Keratinocyte (primary cell): Measurements from ENCODE around the gene CCL13.

Source experiments
- CTCF ChIP-seq, 3 experiments: IDR thresholded peaks in 1 of 3; conservative IDR thresholded peaks in 1 of 3; optimal IDR thresholded peaks in 1 of 3; 2 replicates in 2 of 3; 3 replicates in 1 of 3; pipeline versions ENCODE3 to v1.5.1; 2011; ENCODE audit warnings: low read length in 3 of 3, mild to moderate bottlenecking in 3 of 3, moderate library complexity in 2 of 3, control low read depth in 1 of 3, inconsistent platforms in 1 of 3; ENCODE audit not compliant: insufficient read depth in 2 of 3; ENCODE audit errors: extremely low read depth in 1 of 3
- EZH2 ChIP-seq: IDR thresholded peaks from one replicate; pipeline ENCODE4 v1.6.1; 2012; ENCODE audit warnings: inconsistent platforms, mild to moderate bottlenecking, low read length, moderate library complexity

- TF ChIP-seq EZH2, result no peak
- no peak for TF ChIP-seq CTCF (optimal IDR thresholded peaks at IDR 0.05 in 1 of 3, IDR thresholded peaks at IDR 0.05 in 1 of 3, conservative IDR thresholded peaks at IDR 0.05 in 1 of 3; ENCODE audit: extremely low read depth in 1 of 3, insufficient read depth in 2 of 3, low read length in 3 of 3)
These were observed 5.2 kb upstream of the CCL13 start for GRCh38 chr17:34351096-34351495.
